Endometrial microvascular endothelial cells (primary cell): Measurements from ENCODE around the gene SRSF2. TPM values are rescaled to one million over a fixed set of nuclear protein-coding genes. Genes with fewer than 3 reads are reported as not detected.

ENCODE experiments used
- in situ Hi-C: cut with HindIII; loops from 2 replicates; pipeline ENCODE4 v1.10.0; 2017; ENCODE audit warnings: low sequenced_read_pairs, low pct_unique_long_range_greater_than_20kb; ENCODE audit errors: inconsistent ontology term
- total RNA-seq: library from RNA; depleted of rRNA; stranded (reverse); fragments of >200 nt; gene quantifications from one replicate; pipeline ENCODE4 v1.2.3, GENCODE V29; 2015; ENCODE audit errors: inconsistent ontology term

The SRSF2 gene
- total RNA-seq, 1 donor from 2014 or later, result 387 TPM

DNA sequence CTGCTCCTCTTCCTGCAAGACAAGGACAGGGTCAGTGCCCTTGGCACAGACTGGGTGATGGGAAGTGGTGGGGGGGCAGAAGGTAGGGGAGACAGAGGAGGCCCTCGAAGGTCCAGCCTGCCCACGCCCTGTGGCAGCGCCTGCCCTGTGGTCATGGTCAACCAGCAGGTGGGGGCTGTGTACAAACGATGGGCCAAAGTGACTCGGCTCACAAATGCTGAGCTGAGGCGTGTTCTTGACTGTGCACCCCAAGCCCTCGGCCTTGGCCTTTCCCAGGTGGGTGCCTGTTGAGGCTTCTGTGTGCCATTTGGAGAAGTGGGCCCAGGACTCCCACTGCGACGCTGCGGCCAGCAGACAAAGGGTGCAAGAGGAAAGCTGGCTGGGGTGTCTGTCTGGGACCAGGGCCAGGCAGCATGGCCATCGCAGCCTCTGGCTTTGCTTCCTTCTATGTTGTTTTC lies 48.9 kb downstream of the SRSF2 start:
- in situ Hi-C loops, result no loop called here

DNA sequence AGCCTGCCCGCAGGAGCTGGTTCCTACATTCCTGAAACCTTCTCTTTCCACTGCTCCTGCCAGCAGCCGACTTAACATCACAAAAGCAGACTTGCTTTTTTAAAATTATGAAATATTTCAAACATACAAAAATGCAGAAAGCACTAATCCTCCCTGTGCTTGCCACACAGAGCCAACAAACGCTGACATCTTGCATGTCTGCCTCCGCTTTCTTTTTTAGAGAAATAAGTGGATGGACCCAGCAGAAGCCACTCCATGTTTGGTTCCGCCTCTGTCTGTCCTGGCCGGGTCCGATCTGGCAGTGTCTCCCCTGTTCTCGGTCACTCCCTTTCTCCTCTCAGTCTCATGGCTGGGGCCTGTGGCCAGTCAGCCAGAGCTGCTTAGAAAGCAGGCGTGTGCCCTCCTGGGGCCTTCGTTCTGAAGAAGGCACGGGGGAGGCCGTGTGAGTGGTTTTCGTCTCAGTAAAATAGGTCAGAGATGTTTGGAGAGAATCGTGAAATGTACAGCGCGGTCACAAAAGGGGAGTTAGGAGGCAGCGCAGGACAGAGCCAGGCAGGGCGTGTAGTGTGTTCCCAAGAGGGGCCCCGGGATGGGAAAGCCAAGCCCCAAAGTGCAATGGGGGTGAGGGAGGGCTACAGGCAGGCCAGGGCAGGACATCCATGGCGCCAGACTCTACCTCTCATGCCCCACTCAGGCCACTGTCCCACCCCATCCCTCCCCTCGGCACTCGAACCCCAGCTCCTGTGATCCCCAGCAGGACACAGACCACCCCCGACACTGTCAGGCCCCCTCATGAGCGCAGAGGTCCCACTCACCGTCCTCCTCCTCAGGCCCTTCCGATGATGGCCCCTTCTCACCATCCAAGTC lies 49.6 kb downstream of the SRSF2 start:
- in situ Hi-C loops, result no loop called here

DNA sequence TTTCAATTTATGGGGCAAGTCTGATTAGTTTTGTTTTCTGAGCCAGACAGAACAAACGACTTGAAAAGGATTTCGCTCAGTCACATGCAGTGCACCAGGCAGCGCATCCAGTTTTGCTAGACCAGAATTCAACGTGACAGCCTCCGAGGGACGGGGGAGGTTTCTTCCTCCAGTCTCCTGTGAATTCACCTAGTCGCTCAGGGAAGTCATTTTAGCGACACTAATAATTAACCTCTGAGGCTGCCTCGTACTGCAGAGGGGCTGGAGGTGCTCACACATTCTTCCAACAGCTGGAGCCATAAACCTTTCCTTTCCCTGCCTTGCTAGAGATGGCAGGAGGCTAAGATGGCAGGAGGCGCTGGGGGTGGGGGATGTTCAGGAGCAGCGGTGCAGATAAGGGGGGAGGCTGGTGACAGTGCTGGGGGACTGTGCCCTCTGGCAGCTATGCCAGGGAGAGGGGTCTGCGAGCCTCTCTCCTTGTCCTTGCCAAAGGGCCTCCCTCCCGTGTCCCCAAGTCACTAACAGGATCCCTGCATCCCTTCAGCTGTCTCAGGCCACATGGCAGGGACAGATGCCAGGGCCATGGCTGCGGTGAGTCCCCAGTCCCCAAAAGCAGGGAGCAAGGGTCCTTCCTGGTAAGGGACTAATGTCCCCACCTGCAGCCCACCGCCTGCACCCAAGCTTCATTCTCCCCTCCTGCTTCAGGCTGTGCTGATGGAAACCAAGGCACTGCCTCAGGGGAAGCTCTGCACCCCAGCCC lies 50.4 kb downstream of the SRSF2 start:
- in situ Hi-C loops, result no loop called here

DNA sequence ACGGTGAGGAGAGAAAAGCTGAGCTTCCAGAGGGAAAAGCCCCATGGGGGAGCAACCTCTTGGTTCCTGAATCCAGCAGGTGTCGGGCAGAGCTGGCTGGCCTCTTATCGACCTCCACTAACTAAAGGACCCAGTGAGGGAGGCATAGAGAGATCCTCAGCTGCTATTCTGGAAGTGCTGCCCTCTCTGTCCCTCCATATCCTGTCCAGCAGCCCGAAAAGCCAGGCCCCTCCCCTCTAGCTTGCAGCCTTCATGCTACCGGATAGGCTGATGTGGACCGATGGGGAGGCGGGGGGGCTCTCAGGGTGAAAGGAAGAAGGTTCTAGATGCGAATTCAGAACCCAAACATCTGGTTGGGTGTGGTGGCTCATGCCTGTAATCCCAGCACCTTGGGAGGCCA lies 51.3 kb downstream of the SRSF2 start:
- in situ Hi-C loops, result no loop called here

DNA sequence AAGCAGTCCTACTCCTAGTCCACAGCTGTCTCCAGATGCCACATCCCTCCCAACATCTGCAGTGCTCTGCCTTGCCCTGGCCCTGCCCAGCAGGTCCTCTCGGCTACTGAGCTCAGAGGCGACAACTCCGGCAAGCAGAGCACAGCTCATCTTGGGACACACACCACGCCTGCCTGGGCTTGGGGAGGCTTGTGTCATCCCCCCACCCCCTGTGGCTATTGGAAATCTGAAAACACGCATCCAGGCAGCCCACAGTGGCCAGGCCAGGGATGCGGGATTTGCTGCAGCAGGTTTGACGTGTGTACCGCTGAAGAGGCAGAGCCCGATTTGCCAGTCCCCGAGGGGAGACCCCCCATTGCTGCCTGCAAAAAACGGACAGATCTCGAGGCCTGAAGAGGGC lies 51.8 kb downstream of the SRSF2 start:
- in situ Hi-C loops, result no loop called here

DNA sequence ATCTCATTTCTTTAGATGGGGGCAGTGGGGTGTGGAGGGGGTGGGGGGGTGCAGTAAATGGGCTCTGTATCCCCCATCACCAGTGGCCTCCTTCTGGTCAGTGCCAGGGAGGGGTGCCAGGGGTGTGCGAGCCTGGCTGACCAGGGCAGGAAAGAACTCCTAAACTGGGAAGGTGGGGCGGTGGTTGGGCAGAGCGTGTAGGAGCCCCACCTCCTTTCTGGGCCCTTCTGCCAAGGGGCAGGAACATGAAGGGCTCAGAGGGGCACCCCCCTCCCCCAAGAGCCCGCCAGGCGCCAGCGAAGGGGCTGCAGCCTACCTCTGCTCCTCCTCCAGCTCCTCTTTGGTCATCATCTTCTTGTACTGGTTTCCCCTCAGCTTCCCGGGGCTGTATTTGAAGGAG lies 52.4 kb downstream of the SRSF2 start:
- in situ Hi-C loops, result no loop called here

Other genes starting within 250 kb of the SRSF2 start
- 42.8 TPM for gene RHBDF2, start 235.9 kb downstream of the SRSF2 start, total RNA-seq
- gene CYGB, start 199.6 kb downstream of the SRSF2 start, total RNA-seq, result 0.37 TPM
- not detected for gene PRCD, start 197.3 kb downstream of the SRSF2 start, total RNA-seq
- gene ST6GALNAC2, start 151.5 kb downstream of the SRSF2 start, total RNA-seq, result not detected
- not detected for gene ST6GALNAC1, start 93.6 kb downstream of the SRSF2 start, total RNA-seq
- 265 TPM for gene MXRA7, start 26.4 kb downstream of the SRSF2 start, total RNA-seq
- 31.5 TPM for gene JMJD6, start 10.7 kb downstream of the SRSF2 start, total RNA-seq
- gene METTL23, start 10.5 kb downstream of the SRSF2 start, total RNA-seq, result 18.9 TPM
- 44.9 TPM for gene MFSD11, start 788 bp upstream of the SRSF2 start, total RNA-seq
- 0.56 TPM for gene MGAT5B, start 131.1 kb upstream of the SRSF2 start, total RNA-seq